Calu3 (cell line): Measurements from ENCODE around the gene CYP1B1. TPM values are rescaled to one million over a fixed set of nuclear protein-coding genes. Genes with fewer than 3 reads are reported as not detected.

Source experiments
- BruUV-seq: library from RNA; stranded (reverse); fragments of 400-500 nt; replicated peaks from 2 replicates; lab custom pipeline; 2021; lab: Mats Ljungman, UMichigan
- CTCF ChIA-PET: fragments of 300-600 bp; sonication (Branson Sonifier 250); formaldehyde crosslinking; loops from one replicate; lab custom pipeline; 2022; ENCODE audit warnings: antibody characterized with exemption; lab: Charles Lee
- DNase-seq: peaks from one replicate; pipeline ENCODE4 v3.0.0; 2022
- H3K27ac Mint-ChIP-seq: one replicate; pipeline ENCODE4 v1.8.0; 2022; ENCODE audit warnings: mixed read lengths; ENCODE audit not compliant: unreplicated experiment
- H3K27me3 Mint-ChIP-seq: one replicate; pipeline ENCODE4 v1.8.0; 2022; ENCODE audit warnings: mixed read lengths; ENCODE audit not compliant: unreplicated experiment
- H3K36me3 Mint-ChIP-seq: one replicate; pipeline ENCODE4 v1.8.0; 2022; ENCODE audit warnings: mild to moderate bottlenecking, moderate library complexity, mixed read lengths; ENCODE audit not compliant: insufficient read depth, unreplicated experiment
- H3K4me1 Mint-ChIP-seq: one replicate; pipeline ENCODE4 v1.8.0; 2022; ENCODE audit warnings: mild to moderate bottlenecking, low read depth, mixed read lengths; ENCODE audit not compliant: unreplicated experiment
- H3K4me3 Mint-ChIP-seq: one replicate; pipeline ENCODE4 v1.8.0; 2022; ENCODE audit warnings: mild to moderate bottlenecking, low read depth, moderate library complexity, mixed read lengths; ENCODE audit not compliant: unreplicated experiment
- H3K9me3 Mint-ChIP-seq: one replicate; pipeline ENCODE4 v1.8.0; 2022; ENCODE audit warnings: low read depth, mixed read lengths; ENCODE audit not compliant: unreplicated experiment
- CTCF ChIP-seq: fragments of 200-600 bp; IDR thresholded peaks from one replicate; pipeline ENCODE4 v1.8.0; 2022; ENCODE audit warnings: antibody characterized with exemption; ENCODE audit not compliant: unreplicated experiment
- intact Hi-C: fragments of 100-400 bp; cut with micrococcal nuclease; formaldehyde crosslinking; loops from one replicate; pipeline ENCODE4 v1.10.0; 2022; ENCODE audit not compliant: unreplicated experiment
- total RNA-seq: library from RNA; stranded (reverse); gene quantifications from 2 replicates; pipeline ENCODE4 v1.2.3, GENCODE V29; 2022

Gene CYP1B1
- total RNA-seq, 1 experiment from 2014 or later, result 36.5 TPM

GRCh38 chr2:38105922-38106321 lies 30.0 kb upstream of the CYP1B1 start:
- BruUV-seq, result no TSS peak
- Mint-ChIP-seq H3K36me3 (peaks cover 11% of the 10 kb centered on the region), H3K4me1 (peaks cover 56% of the 10 kb centered on the region), H3K9me3 (no peaks in the 10 kb centered on the region), H3K4me3 (no peak overlapping the region), H3K27ac (peak overlapping the region; percentile 69), H3K27me3 (no peaks in the 10 kb centered on the region)
- CTCF ChIA-PET, result interaction anchor here (0.7 kb wide), 1 partner anchor 29 kb away, joined by 3 read pairs; no protein-coding TSS in a partner anchor
- no peak for DNase-seq
- intact Hi-C loops, result no loop called here
- no peak for TF ChIP-seq CTCF

GRCh38 chr2:38104598-38104997 lies 28.6 kb upstream of the CYP1B1 start:
- H3K27ac Mint-ChIP-seq, result no peak overlapping the region
- BruUV-seq, result no TSS peak
- no peaks in the 10 kb centered on the region for H3K27me3 Mint-ChIP-seq
- no peaks in the 10 kb centered on the region for H3K9me3 Mint-ChIP-seq
- peaks cover 54% of the 10 kb centered on the region for H3K4me1 Mint-ChIP-seq
- CTCF ChIA-PET, result no interaction called here
- H3K4me3 Mint-ChIP-seq, result no peak overlapping the region
- peaks cover 6% of the 10 kb centered on the region for H3K36me3 Mint-ChIP-seq
- DNase-seq, result no peak
- intact Hi-C loops, result no loop called here
- no peak for TF ChIP-seq CTCF

- Mint-ChIP-seq H3K4me1 (peaks cover 56% of the 10 kb centered on the region), H3K9me3 (no peaks in the 10 kb centered on the region), H3K36me3 (peaks cover 6% of the 10 kb centered on the region), H3K4me3 (no peak overlapping the region), H3K27me3 (no peaks in the 10 kb centered on the region), H3K27ac (no peak overlapping the region)
- intact Hi-C loops, result no loop called here
- no TSS peak for BruUV-seq
- CTCF ChIA-PET, result no interaction called here
- TF ChIP-seq CTCF, result no peak
- no peak for DNase-seq
Measured at GRCh38 chr2:38100328-38100727, 24.4 kb upstream of the CYP1B1 start.

GRCh38 chr2:38099099-38100028 lies 23.4 kb upstream of the CYP1B1 start:
- DNase-seq, result no peak
- no peak for TF ChIP-seq CTCF
- Mint-ChIP-seq H3K4me3 (peak overlapping the region; percentile 28), H3K27ac (peak overlapping the region; percentile 37), H3K4me1 (peaks cover 55% of the 10 kb centered on the region), H3K36me3 (peaks cover 6% of the 10 kb centered on the region), H3K9me3 (no peaks in the 10 kb centered on the region), H3K27me3 (no peaks in the 10 kb centered on the region)
- CTCF ChIA-PET, result interaction anchor here (1.1 kb wide), 1 partner anchor 10 kb away, joined by 3 read pairs; no protein-coding TSS in a partner anchor
- BruUV-seq, result no TSS peak
- intact Hi-C loops, result no loop called here
